GM12873 (cell line): Measurements from ENCODE around the gene LSM10.

Experiments used
- CTCF ChIP-seq: IDR thresholded peaks from 2 replicates; pipeline ENCODE4 v1.5.1; 2012; ENCODE audit warnings: low read depth, mild to moderate bottlenecking, moderate library complexity, low read length, control low read depth; ENCODE audit not compliant: insufficient read depth; ENCODE audit errors: missing control alignments

The LSM10 gene

GRCh38 chr1:36440044-36440443 is 42.3 kb upstream of the LSM10 start:
- TF ChIP-seq CTCF: no peak

GRCh38 chr1:36438715-36439114 is 41.0 kb upstream of the LSM10 start:
- TF ChIP-seq CTCF: no peak

GRCh38 chr1:36436821-36437220 is 39.1 kb upstream of the LSM10 start:
- no peak for TF ChIP-seq CTCF

- TF ChIP-seq CTCF: no peak
These were observed 35.4 kb upstream of the LSM10 start for GRCh38 chr1:36433102-36433501.

GRCh38 chr1:36432616-36433015 is 34.9 kb upstream of the LSM10 start:
- TF ChIP-seq CTCF: no peak

- no peak for TF ChIP-seq CTCF
These were observed 28.1 kb upstream of the LSM10 start for GRCh38 chr1:36425791-36426190.

GRCh38 chr1:36421649-36422048 is 23.9 kb upstream of the LSM10 start:
- no peak for TF ChIP-seq CTCF
